Putamen (tissue), 1 donor: ENCODE data around the gene NRXN2.

Source experiments
- DNase-seq: peaks from one replicate; pipeline ENCODE4 v3.0.0-alpha.2; 2016; ENCODE audit warnings: low spot score

The NRXN2 gene

DNA sequence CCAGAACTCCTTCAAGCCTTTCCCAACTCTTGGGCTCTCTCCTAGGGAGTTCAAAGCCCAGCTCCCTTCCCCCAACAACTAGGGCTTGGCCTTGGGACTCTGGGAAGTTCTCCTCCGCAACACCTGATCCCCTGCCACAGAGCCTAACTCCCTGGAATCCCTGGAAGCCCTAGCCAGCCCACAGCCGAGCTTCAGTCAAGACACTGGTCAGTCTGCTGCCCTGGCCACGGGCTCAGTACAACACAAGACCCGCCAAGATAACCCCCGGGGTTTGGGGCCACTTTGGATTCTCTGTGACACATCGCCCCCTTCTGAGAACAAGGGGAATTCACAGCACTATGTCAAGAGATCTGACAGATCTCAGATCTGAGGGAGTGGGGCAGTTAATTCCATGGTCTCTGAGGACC is 73.7 kb downstream of the NRXN2 start:
- no peak for DNase-seq

DNA sequence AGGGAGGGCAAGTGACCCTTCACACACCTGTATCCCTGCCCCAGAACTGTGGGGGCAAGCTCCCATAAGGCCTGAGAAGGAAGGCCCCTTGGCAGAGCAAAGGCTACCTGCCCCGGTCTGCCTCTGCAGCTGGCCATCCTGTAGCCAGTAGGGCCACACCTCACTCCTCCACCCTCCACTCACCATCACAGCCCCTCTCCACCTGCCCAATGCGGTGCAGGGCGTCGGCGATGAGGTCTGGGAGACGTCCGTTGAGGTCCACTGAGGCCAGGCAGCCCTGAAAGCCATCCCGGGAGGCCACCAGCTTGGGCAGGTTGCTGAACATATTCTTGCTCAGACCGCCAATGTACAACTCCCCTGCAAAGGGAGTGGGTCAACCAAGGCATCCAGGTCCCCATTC is 74.4 kb downstream of the NRXN2 start:
- DNase-seq, result no peak

DNA sequence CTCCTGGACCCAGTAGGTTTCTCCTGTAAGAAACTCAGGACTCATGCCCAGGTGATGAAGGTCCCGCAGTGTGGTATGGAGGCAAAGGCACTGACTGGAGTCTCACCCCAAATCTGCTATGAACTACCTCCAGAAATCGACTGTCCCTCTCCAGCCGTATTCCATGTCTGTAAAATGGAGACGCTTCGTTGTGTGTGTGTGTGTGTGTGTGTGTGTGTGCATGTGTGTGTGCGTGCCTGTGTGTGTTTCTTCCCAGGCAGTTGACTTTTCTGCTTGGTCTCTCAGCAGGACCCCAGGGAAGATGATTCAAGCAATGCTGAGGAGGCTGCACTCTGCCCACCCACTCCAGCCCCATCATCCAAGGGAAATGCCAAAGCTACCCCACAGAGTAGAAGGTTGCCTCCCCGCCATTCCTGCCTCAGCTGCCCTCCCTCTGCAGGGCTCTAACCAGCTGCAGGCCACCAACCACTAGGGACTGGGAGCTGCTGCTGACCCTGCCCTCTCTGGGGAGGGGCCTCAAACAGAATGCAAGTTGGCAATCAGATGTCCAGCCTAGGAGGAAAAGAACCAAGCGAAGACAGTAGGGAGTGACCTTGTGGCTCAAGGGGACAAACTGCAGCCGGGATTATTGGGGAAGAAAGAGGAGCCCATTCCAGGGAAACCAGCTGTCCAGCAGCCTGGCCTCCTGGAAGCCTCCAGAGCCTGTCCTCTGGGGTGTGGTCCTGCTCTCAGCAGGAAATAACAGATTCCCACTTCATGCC is 75.8 kb downstream of the NRXN2 start:
- DNase-seq, result no peak

DNA sequence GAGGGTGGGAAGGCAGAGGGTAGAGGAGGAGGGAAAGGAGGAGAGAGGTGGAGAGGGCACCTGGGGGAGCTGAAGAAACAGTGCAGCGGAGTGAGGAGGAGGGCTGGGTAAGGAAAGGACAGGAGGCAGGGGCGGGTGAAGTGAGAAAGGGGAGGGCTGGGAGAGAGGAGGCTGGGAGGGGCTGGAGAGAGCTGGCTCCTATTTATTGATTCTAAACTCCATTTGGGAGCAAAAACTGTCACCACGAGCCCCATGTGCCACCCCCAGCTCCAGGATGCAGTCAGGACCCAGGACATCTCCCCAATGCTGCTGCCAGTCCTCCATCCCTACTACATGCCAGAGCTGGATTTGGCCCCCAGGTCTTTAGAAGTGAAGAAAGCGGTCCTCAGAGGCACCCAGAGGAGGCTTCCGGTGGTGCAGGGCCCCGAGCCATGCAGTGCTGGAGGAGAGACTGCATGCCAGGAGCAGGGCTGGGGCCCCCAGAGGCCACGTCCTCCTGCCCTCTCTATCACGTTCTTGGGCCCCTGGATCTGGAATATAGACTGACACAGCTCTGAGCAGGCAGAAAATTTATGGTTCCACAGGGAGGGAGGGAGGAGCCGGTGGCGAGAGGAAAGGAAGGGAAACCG is 78.2 kb downstream of the NRXN2 start:
- DNase-seq, result no peak

DNA sequence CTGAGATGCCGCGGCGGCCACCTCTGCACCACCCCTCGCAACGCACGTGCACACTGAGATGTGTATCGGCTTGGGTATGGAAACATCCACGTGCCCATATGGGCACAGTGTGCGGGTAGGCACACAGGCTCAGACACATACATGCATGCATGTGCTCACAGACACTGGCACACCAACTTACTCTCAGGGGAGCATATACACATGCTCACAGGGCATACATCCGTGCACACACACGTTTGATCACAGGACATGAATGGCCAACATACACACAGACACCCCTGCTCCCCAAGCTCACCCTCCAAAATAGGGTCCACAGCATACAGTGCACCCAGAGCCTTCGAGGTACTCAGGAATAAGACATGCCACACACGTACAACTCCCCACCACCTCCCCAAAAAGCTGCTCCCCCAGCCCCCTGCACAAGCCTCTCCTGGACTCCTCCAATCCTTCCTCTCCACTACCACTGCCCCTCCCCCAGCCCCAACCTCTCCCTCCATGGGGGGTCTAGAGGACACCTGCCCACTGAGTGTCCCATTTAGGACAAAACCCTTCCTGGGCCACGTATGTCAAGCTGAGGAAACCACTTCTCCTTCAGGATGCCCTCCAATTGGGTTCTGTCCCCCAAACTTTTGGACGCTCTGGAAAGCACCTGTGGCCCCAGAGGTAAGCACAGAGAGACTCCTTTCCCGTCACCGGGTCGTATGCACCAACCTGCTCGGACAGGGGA is 78.9 kb downstream of the NRXN2 start:
- DNase-seq, result no peak

DNA sequence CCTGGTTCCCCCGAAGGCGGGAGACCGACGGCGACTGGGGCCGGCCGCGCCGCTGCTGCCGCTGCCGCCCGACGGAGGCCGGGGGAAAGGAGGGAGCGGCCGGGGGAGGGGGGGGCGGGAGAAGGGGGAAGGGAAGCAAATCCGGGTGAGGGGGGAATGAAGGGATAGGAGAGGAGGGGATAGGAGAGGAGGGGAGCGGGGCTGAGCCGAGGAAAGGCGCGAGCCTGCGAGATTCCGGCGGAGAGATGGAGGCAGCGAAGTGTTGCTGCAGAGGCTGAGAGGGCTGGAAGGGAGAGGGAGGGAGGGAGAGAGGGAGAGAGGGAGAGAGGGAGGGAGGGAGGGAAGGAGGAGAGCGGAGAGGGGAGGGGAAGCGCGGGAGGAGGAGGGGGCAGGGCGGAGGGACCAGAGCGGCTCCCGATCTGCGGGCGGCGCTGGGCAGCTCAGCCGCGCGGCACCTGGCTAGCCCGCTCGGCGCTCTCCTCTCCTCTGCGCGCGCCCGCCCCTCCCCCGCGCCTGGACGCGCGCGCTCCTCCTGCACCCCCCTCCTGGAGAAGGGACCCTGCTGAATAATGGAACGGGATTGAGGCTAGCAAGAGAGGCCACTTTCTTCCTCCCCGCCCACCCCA is 79.6 kb downstream of the NRXN2 start:
- peak; percentile 54 for DNase-seq

DNA sequence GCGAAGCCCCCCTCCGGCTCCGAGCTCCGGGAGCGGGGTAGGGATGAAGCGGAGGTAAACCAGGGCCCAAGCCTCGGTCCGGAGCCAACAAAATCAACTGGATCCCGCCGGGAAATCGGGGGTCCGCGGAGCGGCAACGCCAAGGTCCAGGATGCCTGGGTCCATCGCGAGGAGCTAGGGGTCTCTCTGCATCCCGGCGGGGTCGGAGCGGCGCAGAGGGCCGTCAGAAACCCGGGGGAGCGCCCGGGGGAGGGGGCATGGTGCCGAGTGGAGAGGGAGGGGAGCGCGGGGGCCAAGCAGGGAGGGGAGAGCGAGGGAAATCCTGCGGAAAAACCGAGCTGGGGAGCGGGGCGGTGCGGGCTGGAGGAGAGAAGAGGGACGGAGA is 80.1 kb downstream of the NRXN2 start:
- no peak for DNase-seq

DNA sequence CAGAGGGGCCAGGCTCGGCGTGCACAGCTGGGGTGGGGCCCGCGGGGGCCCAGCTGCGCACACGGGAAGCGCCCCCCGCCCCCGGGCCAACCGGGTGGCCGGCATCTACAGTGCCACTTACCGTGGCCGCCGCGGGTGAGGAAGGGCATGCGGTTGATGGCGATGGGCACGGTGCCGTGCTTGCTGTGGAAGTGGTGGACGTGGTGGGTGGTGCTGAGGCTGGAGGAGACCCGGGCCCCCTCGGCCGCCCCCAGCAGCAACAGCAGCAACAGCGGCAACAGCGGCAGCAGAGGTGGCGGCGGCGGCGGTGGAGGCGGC is 80.6 kb downstream of the NRXN2 start:
- DNase-seq, result no peak

DNA sequence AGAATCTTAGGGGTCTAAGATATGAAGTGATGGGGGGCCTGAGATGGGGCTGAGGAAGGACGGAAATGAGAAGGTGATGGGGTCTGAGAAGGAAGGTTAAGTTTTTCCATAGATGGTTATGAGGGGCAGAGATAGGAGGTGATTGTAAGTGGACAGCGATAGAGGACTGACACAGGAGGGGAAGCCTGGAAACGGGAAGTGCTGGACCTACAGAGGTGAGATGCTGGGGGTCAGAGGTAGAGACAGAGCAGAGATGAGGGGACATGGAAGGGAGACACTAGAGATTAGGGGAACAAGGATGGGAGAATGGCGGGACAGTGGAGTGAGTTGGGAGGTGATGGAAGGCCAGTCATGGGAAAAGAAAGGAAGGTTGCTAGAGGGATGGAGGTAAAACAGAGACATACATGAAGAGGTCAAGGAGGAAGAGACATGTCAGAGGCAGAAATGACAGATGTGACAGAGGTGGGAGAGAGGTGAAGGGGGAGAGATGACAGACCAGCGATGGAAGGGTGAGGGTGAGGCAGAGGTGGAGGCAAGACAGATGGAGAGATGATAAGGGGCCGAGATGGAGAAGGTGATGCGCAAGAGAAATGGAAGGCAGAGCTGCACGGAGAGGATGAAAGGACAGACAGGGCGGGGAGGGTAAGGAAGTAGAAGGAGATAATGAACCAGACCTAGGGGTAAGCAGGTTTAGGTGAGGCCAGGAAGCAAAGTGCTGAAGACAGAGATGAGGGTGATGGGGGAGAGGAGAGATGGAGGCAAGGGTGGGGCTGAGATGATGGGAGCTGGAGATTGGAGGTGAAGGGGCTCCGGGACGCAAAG is 81.2 kb downstream of the NRXN2 start:
- no peak for DNase-seq

DNA sequence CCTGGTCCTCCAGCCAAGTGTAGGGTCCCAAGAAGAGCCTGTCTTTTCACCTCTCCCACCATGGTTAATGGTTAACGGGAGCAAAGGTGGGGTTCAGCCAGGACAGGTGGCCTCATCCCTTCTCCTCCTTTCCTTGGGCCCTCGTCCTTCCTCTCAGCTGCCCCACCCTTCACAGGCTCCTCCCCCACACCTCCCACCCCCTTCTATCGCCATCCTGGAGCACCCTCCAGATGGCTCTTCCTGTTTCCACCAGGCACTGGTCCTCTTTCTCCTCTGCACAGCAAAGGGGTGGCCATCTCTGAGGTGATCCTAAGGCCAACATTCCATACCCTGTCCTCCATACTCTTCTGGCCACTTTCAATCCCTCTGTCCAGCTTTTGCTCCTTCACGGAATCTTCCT is 83.1 kb downstream of the NRXN2 start:
- no peak for DNase-seq

DNA sequence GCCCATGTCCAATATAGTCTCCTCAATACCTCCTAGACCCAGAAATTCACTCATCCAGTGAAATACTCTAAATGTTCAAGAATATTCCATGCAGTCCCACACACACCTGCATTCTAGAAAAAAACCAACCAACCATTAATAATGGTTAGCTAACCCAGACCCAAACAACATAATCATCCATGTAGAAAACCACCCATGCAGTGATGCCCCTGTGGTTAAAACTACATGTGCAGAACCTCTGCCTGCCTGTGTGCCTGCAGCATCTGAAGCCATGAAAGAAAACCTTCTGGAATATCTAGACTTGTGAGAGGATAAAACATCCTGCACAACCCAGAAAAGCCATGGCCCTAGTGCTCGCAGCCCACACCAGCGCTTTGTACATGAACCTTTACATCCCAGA is 84.2 kb downstream of the NRXN2 start:
- no peak for DNase-seq

DNA sequence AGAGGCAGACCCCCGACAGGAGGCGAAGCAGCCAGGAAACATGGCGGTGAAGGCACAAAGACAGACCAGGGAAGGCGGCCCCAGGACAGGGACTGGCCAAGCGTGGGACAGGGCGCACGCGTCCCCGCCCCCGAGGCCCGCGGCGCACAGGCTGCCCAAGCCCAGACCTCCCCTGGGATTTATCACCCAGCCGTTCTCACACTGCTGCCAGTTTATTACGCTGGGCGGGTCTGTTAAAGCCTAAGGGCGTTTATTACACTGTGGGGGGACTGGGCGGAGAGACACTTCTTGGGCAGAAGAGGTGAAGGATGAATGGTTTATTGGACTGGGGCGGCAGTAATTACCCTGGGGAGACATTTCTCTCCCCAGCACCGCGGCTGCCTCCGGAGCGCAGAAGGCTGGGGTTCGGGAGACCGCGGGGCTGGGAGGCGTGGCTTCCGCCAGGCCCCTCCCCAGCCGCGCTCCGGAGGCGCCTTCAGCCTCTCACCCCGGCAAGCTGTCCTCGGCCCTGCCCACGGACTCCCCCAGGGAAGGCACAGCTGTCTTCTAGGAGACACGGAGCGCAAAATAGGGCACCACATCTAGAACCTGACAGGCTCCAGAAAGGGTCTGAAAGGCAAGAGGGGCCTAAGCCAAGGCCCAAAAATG is 84.9 kb downstream of the NRXN2 start:
- DNase-seq, result no peak

DNA sequence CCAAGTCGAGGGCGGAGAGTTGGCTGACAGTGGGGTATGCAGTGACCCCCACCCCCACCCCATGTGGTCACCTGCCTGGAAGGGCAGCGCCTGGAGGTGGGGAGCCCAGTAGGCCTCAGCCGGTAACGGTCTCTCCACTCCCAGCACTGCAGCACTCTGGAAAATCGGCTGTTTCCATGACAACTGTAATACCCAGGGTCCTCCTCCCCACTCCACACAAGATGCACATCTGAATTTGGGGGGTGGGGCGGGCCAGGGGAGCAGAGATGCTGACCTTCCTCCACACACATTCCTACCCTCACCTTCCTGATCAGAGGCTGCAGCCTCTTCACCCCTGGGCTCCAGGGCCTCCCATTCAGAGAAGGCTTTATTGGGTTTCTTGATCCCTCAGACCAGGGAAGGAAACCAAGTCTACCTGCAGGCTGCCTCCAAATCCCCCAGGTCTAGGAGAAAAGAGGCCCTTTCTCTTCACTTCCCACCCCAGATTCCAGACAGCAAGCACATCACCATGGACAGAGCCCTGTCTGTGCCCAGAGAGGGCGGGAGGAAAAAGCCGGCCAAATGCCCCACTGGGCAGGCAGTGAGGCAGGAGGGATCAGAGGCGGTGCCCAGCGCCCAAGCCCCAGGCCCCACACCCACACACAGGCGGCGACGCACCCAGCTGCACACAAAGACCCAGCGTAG is 85.5 kb downstream of the NRXN2 start:
- DNase-seq, result no peak

DNA sequence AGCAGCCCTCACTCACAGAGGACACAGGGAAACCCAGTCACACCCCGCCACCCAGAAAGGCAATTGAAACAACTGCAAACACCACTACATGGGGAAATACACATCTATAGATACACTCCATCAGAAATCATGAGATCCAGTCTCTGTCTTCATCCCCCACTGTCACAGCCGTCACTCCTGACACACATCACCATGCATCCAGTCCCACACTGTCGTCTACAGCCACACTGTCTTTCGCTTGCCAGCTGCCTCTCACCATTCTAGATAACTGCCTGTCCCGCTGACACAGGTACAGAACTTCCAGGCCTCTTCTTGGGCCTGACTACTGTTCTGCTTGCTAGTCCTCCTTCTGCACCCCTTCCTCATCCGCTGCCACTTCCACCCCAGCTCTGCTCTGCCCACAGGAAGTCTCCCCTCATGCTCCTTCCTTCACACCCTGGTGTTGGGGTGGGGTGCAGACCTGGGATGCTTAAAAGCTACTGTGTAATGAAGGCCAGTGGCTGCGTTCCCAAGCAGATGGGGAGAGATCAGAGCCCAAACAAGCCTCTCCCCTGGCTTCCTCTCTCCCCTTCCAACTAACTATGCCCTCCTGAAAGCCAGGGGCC is 89.3 kb downstream of the NRXN2 start:
- DNase-seq, result no peak

DNA sequence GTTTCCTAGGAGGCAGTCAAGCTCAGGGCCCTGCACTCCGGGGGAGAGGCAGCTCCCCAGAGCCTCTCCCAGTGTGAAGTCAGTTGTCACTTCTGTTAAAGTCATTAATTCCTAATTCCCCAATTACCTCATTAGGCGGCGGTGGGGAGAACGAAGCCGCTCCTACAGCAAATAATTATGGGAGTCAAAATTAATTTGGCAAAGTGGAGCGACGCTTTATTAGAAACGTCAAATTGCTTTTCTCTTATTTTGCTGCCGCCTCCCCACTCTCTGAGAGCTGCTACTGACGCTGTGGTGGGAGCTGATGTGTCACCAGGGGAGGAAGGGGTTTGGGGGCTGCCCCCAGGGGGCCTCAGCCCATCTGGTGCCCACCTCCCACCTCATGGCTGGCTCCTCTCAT is 90.3 kb downstream of the NRXN2 start:
- peak; percentile 55 for DNase-seq

DNA sequence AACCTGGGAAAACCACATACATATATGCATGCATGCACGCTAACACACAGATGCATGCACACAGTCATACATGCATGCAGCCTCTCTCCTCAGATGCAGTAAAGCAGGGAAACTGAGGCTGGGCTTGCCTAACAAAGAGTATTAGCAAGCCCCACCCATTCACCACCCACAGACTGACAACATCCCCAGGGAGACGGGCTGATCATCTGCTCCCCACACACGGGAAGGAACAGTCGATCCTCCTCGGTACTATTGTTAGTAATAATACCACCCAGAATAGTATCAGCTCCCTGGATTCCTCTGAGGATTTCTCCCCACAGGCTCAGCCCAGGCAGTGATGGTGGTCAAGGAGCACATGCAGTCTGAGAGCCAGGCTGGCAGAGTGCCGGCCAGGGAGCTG is 90.8 kb downstream of the NRXN2 start:
- DNase-seq, result peak; percentile 66

DNA sequence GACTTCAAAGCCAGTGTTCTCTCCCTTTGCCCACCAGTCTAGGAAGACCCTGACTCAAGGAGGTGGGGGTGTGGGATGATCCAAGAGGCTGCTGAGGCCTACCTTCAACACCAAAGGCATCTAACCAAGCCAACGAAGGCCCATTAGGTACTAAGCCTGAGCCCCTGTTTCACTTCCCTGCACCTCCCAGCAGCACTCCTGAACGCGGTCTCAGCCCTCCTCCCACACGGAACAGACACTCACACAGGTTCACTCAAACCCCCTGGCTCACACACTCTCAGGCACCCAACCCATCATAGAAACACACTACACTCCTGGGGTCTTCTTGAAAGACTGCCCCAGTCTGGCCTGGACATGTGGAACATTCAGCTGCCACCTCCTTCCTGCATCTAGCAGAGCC is 91.3 kb downstream of the NRXN2 start:
- no peak for DNase-seq

DNA sequence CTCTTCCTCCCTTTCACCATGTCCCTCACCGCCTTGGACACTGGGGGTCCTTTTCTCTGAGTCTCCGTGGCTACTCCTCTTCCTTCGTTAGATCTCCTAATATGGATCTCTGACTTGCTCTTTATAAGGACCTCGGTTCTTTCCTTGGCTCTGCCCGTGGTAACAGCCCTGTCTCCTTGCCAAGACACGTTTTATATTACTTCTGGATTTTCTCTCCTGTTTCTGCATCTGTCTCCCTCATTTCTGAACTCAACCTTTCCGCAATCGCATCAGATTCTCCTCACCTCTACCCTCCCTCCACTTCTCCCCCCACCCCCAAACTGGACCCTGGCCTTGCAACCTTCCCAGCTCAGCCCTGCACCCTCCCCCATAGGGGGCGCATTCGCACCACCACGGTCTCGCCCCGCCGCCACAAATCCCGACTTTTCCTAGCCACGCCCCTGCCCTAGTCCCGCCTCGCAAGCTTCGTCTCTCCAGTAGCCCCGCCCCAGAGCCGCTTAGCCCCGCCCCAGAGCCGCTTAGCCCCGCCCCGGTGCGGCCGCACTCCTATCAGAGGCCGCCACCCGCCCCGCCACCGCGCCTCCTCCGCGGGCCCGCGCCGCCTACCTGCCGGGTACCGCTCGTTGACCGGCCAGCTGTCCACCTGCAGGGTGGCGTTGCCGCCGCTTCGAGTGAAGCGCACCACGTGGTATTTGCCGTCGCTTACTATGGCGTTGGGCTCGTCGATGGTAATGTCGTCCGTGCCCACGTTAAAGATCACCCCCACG is 93.0 kb downstream of the NRXN2 start:
- DNase-seq, result no peak

DNA sequence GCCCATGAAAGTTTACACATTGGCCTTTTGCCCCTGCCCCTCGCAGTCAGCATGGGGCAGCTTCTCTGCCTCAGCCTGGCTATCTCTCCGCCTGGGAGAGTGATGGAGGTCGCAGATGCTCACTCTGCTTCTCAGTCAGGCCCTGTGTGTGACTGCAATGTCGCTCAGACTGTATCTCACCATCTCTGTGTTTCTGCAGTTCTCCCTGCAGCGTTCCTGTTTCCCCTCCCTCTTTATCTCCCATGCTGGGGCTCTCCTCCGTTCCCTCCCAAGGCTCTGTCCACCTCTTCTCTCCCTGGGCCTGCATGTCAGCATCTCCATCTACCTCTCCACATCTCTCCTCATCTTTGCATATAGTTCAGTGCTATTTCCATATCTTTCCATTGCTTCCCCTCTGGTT is 93.9 kb downstream of the NRXN2 start:
- DNase-seq, result no peak

DNA sequence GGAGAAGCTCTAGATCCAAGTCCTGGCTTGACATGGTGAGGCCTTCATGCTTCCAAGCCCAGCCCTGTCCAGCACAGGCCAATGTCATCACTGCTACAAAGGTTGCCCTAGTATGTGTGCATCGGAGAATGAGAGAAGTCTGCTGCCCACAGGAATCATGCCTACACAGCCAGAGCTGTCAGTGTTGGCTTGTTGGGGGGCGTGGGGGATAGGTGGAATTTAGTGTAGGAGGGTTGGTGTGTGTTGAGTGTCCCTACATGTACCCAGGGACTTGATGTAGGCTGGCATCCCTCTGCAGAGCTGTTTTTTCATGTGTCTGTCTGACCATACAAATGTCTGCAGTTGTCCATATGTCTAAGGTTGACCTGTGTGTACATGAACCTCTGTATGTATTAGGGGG is 94.4 kb downstream of the NRXN2 start:
- no peak for DNase-seq
